HUES48 (cell line): ENCODE measurements around the gene EIF2S2.

ENCODE experiments used
- H3K27ac ChIP-seq: one replicate; pipeline ENCODE4 v1.7.0; 2013; ENCODE audit warnings: low read depth, low read length, inconsistent platforms
- H3K27me3 ChIP-seq: 2 replicates; pipeline ENCODE4 v1.6.1; 2013; ENCODE audit warnings: mild to moderate bottlenecking, low read length; ENCODE audit not compliant: control insufficient read depth, insufficient read depth
- H3K36me3 ChIP-seq: 2 replicates; pipeline ENCODE4 v1.6.1; 2013; ENCODE audit warnings: low read length; ENCODE audit not compliant: control insufficient read depth, insufficient read depth
- H3K4me1 ChIP-seq: 2 replicates; pipeline ENCODE4 v1.6.1; 2013; ENCODE audit warnings: mild to moderate bottlenecking, low read length; ENCODE audit not compliant: control insufficient read depth, insufficient read depth
- H3K4me3 ChIP-seq: 2 replicates; pipeline ENCODE4 v1.5.1; 2013; ENCODE audit warnings: mild to moderate bottlenecking, low read depth, low read length
- H3K9ac ChIP-seq: 2 replicates; pipeline ENCODE4 v1.6.1; 2013; ENCODE audit warnings: mild to moderate bottlenecking, low read depth, low read length, moderate library complexity
- H3K9me3 ChIP-seq: 2 replicates; pipeline ENCODE4 v1.6.1; 2013; ENCODE audit warnings: low read length; ENCODE audit not compliant: control insufficient read depth, insufficient read depth

EIF2S2 gene

GRCh38 chr20:34074101-34074760 lies 37.8 kb downstream of the EIF2S2 start:
- H3K9ac ChIP-seq = no peak overlapping the region
- H3K4me1 ChIP-seq = 0 out of 2 replicates have a peak, but pooled peaks cover 4% of the 10 kb centered on the region
- H3K27me3 ChIP-seq = no peaks in the 10 kb centered on the region
- peaks cover 63% of the 10 kb centered on the region for H3K36me3 ChIP-seq
- H3K4me3 ChIP-seq = no peak overlapping the region
- no peaks in the 10 kb centered on the region for H3K9me3 ChIP-seq
- H3K27ac ChIP-seq = no peak overlapping the region

GRCh38 chr20:34072778-34073177 lies 39.3 kb downstream of the EIF2S2 start:
- H3K27ac ChIP-seq = no peak overlapping the region
- H3K9me3 ChIP-seq = no peaks in the 10 kb centered on the region
- no peak overlapping the region for H3K9ac ChIP-seq
- peaks cover 9% of the 10 kb centered on the region for H3K4me1 ChIP-seq
- H3K4me3 ChIP-seq = no peak overlapping the region
- no peaks in the 10 kb centered on the region for H3K27me3 ChIP-seq
- peaks cover 49% of the 10 kb centered on the region for H3K36me3 ChIP-seq

- no peak overlapping the region for H3K27ac ChIP-seq
- H3K4me1 ChIP-seq = peaks cover 15% of the 10 kb centered on the region
- no peak overlapping the region for H3K4me3 ChIP-seq
- peaks cover 42% of the 10 kb centered on the region for H3K36me3 ChIP-seq
- H3K9ac ChIP-seq = no peak overlapping the region
- H3K9me3 ChIP-seq = no peaks in the 10 kb centered on the region
- H3K27me3 ChIP-seq = no peaks in the 10 kb centered on the region
These were observed 40.0 kb downstream of the EIF2S2 start for GRCh38 chr20:34072076-34072475.

GRCh38 chr20:34070859-34071258 lies 41.2 kb downstream of the EIF2S2 start:
- Histone ChIP-seq H3K27ac (no peak overlapping the region), H3K4me3 (no peak overlapping the region), H3K36me3 (peaks cover 29% of the 10 kb centered on the region)

DNA sequence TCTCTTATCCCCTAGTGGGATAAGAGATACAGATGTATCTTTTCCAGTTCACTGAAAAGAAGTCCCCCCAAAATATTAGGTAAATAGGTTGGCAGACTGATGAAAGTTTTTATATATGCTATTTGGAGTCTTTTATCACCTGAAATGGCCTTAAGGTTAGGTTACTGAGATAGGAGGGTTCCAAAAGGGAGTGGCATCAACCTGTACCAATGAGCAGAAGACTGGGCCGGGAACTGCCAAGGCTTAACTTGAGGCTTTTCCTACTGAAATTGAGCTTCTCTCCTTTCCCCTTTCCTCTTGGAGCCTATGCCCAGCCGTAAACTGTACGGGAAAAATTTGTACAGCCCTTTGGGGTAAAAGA lies 42.0 kb downstream of the EIF2S2 start:
- Histone ChIP-seq H3K27me3 (no peaks in the 10 kb centered on the region), H3K9ac (no peak overlapping the region), H3K4me1 (peaks cover 15% of the 10 kb centered on the region), H3K4me3 (no peak overlapping the region), H3K9me3 (no peaks in the 10 kb centered on the region), H3K36me3 (peaks cover 24% of the 10 kb centered on the region), H3K27ac (no peak overlapping the region)

More at GRCh38 chr20:34070859-34071258, 41.2 kb downstream of the EIF2S2 start:
- H3K27me3 ChIP-seq = no peaks in the 10 kb centered on the region
- no peaks in the 10 kb centered on the region for H3K9me3 ChIP-seq
- peaks cover 15% of the 10 kb centered on the region for H3K4me1 ChIP-seq
- no peak overlapping the region for H3K9ac ChIP-seq

DNA sequence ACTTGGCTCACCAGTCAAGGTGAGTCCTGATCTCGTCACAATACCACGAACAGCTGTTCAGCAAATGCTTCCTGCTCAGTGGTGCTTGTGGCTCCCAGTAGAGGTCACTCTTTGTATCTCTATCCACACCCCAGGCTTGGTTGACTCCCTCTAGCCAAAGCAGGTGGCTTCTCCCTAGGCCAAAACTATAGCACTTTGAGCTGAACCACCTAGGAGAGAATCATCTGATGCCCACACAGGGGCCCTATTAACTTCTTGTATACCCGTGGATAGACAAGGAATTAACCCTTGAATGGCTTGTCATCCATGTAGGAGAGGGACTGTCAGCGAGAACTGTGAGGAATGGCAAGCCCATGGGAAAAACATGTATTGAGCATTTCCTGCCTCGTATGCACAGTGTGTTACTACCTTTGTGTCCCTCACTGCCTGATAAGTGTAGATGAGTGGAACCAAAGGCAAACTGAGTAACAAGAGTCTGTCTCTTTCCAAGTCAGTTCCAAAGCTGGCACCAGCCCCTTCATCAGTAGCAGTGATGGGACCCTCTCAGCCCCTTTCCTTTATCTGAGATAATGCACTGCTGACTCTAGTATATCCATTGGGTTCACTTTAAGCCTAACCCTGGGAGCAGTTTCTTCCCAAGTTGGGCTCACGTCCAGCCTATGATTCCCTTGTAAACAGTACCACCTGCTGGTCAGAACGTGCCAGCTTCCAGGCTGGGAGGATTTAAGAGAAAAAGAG lies 42.5 kb downstream of the EIF2S2 start:
- Histone ChIP-seq H3K9ac (no peak overlapping the region), H3K9me3 (no peaks in the 10 kb centered on the region), H3K27me3 (no peaks in the 10 kb centered on the region), H3K4me3 (no peak overlapping the region), H3K27ac (peak overlapping the region; percentile 13), H3K4me1 (peaks cover 15% of the 10 kb centered on the region), H3K36me3 (peaks cover 29% of the 10 kb centered on the region)

DNA sequence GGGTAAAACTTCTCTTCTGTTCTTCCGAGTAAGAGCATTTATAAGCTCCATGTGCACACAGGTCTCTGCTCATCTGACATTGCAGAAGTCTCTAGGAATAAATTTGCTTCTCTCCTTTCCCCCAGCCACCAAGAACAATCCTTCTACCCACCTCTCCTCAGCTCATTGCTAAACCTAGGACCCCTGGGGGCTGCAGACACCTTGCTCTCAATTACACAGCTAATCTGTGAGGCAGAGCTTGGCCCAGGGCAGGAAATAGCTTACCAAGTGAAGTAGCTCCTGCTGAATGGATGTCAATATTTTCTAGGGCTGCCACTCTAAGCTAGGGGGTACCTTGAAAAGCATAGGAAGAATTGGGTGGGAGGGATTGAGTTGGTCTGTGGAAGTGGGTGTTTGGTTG lies 44.0 kb downstream of the EIF2S2 start:
- H3K36me3 ChIP-seq = peaks cover 20% of the 10 kb centered on the region
- no peaks in the 10 kb centered on the region for H3K27me3 ChIP-seq

DNA sequence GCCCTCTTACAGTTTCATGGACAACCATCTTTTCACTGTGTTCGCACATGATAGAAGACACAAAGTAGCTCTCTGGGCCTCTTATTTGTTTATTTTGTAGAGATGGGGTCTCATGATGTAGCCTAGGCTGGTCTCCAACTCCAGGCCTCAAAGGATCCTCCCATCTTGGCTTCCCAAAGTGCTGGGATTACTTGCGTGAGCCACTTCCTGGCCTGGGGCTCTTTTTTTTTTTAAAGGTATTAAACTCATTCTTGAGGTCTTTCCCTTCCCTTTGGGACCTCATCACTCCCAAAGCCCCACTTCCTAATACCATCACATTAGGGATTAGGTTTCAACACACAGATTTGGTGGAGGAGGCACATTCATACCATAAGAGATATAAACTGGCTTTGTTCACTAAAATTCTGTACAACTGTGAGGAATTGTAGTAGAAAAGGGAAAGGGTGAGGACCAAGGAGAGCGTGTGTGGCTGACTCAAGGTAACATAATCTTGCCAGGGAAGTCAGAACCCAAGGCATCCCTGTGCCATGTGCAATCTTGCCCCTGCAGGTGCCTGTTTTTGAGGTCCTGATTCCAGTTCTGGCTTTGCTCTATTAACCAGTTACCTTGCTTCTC lies 45.5 kb downstream of the EIF2S2 start:
- no peaks in the 10 kb centered on the region for H3K9me3 ChIP-seq
- no peak overlapping the region for H3K4me3 ChIP-seq
- H3K27me3 ChIP-seq = no peaks in the 10 kb centered on the region
- peaks cover 15% of the 10 kb centered on the region for H3K4me1 ChIP-seq
- peaks cover 6% of the 10 kb centered on the region; the same call in 1 of the 2 replicates for H3K36me3 ChIP-seq
- no peak overlapping the region for H3K27ac ChIP-seq
- H3K9ac ChIP-seq = no peak overlapping the region

More for the DNA sequence above, 44.0 kb downstream of the EIF2S2 start:
- peaks cover 15% of the 10 kb centered on the region for H3K4me1 ChIP-seq
- H3K9ac ChIP-seq = no peak overlapping the region
- no peaks in the 10 kb centered on the region for H3K9me3 ChIP-seq
- peak overlapping the region; percentile 21 for H3K27ac ChIP-seq
- H3K4me3 ChIP-seq = no peak overlapping the region

- Histone ChIP-seq H3K27ac (no peak overlapping the region), H3K9ac (no peak overlapping the region), H3K4me3 (no peak overlapping the region), H3K4me1 (peaks cover 15% of the 10 kb centered on the region), H3K36me3 (peaks cover 8% of the 10 kb centered on the region; the same call in 1 of the 2 replicates), H3K9me3 (no peaks in the 10 kb centered on the region), H3K27me3 (no peaks in the 10 kb centered on the region)
These were observed 46.8 kb downstream of the EIF2S2 start for GRCh38 chr20:34065260-34065659.

DNA sequence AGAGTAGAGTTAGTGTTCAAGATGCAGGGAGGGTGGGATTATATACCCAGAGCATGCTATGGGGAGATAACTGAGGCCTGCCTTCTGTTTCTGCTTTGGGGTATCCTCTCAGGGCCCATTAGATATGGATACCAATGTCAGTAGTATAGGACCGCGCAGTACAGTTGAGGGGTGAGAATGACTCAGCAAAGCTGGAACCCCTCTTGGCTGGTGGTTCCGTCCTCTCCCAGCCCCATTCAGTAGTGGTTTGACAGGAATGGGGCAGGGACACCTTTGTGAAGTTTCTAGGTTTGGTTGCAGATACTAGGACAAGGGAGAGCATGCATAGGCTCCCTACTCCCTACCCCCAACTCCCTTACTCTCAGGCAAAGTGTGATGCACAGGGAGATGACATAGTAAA lies 47.8 kb downstream of the EIF2S2 start:
- Histone ChIP-seq H3K9ac (no peak overlapping the region), H3K36me3 (peaks cover 10% of the 10 kb centered on the region; the same call in 1 of the 2 replicates), H3K4me3 (no peak overlapping the region), H3K27ac (no peak overlapping the region), H3K27me3 (no peaks in the 10 kb centered on the region), H3K9me3 (no peaks in the 10 kb centered on the region), H3K4me1 (peaks cover 11% of the 10 kb centered on the region)
